IPS-18c (cell line): Measurements from ENCODE around the gene NF1.
"Not testable (repeated sequence)": the region's sequence is repeated elsewhere in the genome, so short reads cannot be mapped to it uniquely, and the experiment has no call there.

Experiments used
- H3K4me3 ChIP-seq: 2 replicates; pipeline ENCODE4 v1.7.0; 2013; ENCODE audit warnings: low read depth, mild to moderate bottlenecking, low read length, moderate library complexity; ENCODE audit not compliant: insufficient read depth
- H3K9me3 ChIP-seq: one replicate; pipeline ENCODE4 v1.6.1; 2013; ENCODE audit warnings: mild to moderate bottlenecking, low read length, moderate library complexity; ENCODE audit not compliant: control insufficient read depth, insufficient read depth

The NF1 gene

DNA sequence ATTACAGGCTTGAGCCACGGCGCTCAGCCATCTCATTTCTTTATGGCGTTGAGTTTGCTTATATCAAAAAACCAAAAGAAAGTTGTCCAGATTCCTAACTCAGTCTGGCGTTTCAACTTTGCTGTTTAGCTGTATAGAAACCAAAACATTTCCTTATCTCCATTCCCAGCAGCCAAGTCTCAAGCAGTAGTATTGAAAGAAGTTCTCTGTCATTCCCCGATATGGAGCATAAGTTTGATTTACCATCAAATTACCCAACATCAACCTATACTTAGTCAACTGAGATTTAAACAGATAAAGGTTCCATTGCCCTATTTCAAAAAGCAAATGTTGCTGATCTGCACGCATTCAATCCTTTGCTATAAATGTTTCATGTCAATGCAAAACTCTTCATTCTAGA lies 269.2 kb downstream of the NF1 start:
- Histone ChIP-seq H3K9me3 (no peaks in the 10 kb centered on the region), H3K4me3 (no peak overlapping the region)

DNA sequence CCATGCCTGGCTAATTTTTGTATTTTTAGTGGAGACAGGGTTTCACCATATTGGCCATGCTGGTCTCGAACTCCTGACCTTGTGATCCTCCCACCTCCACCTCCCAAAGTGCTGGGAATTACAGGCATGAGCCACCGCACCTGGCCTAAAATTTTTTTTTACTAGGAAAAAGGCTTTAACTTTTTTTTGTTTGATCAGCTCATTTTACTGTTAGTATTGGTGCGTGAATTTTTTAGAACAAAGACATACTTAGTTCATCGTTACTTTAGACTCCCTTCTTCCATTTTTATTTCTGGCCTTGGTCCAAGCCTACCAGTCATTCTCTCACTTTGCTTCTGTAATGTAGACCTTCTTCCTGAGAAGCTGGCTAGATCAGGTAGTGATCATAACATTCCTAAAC lies 271.3 kb downstream of the NF1 start:
- Histone ChIP-seq H3K9me3 (no peaks in the 10 kb centered on the region), H3K4me3 (no peak overlapping the region)

DNA sequence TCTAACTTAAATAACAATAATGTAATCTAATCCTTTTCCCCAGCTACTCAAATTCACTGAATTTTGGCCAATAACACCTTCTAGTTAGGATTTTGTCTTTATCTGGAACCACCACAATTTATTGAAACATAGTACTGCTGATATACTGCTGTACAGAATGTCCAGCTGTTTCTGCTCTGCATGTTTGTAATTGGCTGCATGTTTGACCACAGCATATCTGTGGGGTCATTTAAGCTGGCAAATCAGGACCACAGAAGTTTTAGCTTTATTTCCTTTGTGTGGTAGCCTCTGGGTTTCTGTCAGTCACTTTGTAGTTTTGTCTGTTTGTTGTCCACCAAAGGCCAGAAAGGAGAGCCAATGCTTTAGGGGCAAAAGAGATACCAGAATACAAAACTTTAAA lies 274.5 kb downstream of the NF1 start:
- H3K9me3 ChIP-seq = no peaks in the 10 kb centered on the region
- no peak overlapping the region for H3K4me3 ChIP-seq

DNA sequence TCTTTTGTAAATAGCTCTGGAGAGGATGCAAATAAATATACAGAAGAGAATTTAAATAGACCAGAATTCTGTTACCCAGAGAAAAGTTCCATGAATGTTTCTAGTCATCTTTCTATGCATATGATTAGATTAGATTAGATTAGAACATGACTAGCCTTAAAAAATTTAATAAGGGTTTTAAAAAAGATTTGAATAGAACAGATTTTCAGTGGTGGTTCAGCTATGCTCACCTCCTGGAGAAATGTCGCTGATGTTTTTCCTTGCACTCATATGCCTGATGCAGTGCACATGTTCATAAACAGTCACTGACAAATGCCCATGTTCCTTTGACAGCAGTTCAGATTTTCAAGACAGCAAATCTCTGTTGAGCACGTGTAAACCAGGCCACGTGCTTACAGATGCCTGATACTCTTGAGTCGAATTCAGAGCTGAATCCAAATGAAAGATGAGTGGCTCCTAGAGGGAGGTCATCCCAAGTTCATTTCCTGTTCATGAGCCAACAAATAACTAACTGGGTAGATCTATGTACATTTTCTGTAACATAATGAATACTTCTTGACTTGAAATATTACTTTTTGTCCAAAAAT lies 276.8 kb downstream of the NF1 start:
- no peaks in the 10 kb centered on the region for H3K9me3 ChIP-seq
- no peak overlapping the region for H3K4me3 ChIP-seq

DNA sequence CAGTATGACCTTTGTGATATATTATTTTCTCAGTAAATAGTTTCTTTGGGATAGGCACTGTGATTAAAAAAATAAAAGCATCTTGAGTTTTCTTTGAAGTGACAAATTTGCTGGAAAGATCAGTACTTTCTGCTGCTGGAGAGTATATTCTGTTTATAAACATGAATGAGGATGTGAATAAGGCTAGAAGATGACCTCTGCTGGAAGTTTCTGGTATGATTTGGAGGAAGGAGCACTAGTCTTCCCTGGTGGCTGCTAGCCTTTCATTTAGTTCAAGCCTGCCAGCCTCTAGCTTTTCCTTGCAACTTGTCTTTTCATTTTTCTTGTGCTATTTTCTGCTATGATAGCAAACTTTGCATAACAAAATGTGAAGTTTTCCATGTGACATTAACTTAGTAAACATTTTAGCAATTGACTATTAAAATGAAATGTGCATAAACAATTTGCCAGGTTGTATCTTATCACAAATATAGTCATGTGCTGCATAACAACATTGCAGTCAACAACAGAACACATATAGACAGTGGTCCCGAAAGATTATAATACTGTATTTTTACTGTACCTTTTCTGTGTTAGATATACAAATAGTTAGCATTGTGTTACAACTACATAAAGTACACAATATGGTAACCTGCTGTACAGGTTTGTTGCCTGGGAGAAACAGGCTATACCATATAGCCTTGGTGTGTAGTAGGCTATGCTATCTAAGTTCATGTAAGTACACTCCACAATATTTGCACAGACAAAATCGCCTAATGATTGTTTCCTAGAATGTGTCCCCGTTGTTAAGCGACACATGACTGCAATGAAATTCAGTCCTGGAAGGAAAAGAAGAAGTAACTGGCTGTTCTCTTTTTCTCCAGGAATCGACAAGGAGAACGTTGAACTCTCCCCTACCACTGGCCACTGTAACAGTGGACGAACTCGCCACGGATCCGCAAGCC lies 278.6 kb downstream of the NF1 start:
- Histone ChIP-seq H3K9me3 (no peaks in the 10 kb centered on the region), H3K4me3 (no peak overlapping the region)

DNA sequence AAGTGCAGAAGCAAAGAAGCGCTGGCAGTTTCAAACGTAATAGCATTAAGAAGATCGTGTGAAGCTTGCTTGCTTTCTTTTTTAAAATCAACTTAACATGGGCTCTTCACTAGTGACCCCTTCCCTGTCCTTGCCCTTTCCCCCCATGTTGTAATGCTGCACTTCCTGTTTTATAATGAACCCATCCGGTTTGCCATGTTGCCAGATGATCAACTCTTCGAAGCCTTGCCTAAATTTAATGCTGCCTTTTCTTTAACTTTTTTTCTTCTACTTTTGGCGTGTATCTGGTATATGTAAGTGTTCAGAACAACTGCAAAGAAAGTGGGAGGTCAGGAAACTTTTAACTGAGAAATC lies 279.3 kb downstream of the NF1 start:
- no peaks in the 10 kb centered on the region for H3K9me3 ChIP-seq
- H3K4me3 ChIP-seq = no peak overlapping the region

DNA sequence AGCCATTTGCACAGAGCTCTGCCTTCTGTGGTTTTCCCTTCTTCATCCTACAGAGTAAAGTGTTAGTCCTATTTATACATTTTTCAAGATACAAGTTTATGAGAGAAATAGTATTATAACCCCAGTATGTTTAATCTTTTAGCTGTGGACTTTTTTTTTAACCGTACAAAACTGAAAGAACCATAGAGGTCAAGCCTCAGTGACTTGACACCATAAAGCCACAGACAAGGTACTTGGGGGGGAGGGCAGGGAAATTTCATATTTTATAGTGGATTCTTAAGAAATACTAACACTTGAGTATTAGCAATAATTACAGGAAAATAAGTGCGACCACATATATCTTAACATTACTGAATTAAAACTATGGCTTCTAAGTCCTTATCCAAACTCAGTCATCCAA lies 279.7 kb downstream of the NF1 start:
- Histone ChIP-seq H3K9me3 (no peaks in the 10 kb centered on the region), H3K4me3 (no peak overlapping the region)

DNA sequence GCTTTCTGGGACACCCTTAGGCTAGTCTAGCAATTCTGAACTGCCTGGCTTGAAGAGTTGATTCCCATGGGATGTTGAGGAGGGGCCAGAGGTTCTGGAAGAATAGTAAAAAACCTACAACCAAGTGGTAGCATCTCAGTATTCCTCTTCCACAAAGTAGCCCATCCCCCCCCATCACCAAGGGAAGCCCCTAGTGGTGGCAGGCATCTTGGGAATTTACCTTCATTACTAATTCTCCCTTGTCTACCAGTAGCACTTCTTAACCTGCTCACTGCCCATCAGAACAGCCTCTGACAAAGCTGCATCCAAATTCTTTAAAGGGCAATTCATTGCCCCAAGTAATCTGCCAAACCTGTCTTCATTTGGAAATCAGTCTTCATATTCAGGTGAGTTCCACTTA lies 283.9 kb downstream of the NF1 start:
- H3K9me3 ChIP-seq = no peaks in the 10 kb centered on the region
- no peak overlapping the region for H3K4me3 ChIP-seq

DNA sequence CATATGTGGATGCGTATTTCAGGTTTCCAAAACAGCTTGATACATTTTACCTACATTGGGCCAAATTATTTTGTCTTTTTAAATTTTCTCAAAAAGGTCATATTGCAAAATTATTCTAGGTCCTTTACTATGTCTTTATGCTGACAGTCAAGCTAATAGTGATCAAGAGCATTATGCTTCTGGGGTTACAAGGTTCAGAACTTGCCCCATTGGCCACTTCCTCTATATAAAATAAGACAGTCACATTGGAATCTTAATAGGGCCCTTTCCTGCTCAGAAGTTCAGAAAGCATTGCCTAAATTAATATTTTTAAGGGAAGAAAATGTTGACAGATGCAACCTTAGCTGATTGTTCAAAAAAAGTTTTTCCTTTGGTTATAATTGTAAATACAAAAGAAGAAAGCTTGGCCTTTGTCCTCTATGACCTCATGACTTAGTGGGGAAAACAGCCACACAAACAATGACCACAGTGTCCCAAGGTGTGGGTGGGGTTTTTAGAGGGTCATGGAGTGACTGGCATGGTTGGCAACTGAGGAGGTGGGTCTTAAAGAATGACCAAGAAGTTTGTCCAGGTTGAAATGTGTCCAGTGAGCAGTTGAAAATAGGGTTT lies 284.9 kb downstream of the NF1 start:
- no peak overlapping the region for H3K4me3 ChIP-seq
- no peaks in the 10 kb centered on the region for H3K9me3 ChIP-seq

DNA sequence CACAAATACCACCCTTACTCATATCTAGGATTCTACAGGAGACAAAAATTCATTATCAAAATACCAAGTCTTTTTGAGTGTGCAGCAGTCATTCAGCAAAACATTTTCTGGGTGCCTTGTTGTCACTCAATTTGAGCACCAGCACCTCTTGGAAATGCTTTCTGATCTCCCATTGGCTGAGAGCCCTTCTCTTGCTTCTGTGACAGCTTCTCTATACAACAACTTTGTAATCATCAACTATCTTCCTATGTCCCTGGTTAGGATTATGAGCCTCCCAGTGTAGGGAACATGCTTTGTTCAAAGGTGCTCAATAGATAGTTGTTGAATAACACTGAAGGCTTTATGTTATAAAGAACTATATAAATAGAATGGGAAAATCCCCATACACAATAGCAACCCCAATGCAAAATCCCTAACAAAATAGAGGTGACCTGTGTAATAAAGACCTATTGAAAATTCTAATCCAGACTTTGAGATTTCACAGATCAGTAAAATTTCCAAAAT lies 286.4 kb downstream of the NF1 start:
- Histone ChIP-seq H3K4me3 (no peak overlapping the region), H3K9me3 (no peaks in the 10 kb centered on the region)

DNA sequence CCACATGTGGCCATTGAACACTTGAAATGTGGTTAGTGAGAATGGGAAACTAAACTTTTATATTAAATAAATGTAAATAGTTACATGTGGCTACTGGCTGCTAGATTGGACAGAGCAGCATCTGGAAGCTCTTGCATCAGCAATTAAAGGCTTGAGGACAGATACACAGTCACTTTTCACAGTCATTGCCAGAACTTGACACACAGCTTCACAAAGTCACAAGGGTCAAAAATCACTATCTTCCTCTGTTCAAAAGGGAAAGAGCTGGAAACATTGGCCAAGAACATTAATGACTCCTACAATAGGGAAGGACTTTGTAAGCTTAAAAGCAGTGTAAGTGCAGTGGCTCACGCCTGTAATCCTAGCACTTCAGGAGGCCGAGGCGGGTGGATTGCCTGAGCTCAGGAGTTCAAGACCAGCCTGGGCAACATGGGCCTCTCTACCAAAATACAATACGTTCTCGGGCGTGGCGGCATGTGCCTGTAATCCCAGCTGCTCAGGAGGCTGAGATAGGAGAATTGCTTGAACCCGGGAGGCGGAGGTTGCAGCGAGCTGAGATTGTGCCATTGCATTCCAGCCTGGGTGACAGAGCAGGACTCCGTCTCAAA lies 288.0 kb downstream of the NF1 start:
- not testable (repeated sequence) for H3K9me3 ChIP-seq, H3K4me3 ChIP-seq

DNA sequence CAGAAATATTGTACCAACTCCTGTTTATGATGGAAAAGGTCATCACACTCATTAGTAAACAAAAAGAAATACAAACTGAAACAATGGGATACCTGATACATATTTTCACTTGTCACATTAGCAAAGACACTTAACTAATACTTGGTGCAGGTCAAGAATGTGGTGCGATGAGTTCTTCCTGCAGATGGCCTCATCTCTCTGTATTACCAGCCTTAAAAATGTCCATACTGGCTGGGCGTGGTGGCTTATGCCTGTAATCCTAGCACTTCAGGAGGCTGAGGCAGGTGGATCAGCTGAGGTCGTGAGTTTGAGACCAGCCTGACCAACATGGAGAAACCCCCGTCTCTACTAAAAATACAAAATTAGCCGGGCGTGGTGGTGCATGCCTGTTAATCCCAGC lies 288.7 kb downstream of the NF1 start:
- not testable (repeated sequence) for H3K9me3 ChIP-seq, H3K4me3 ChIP-seq

DNA sequence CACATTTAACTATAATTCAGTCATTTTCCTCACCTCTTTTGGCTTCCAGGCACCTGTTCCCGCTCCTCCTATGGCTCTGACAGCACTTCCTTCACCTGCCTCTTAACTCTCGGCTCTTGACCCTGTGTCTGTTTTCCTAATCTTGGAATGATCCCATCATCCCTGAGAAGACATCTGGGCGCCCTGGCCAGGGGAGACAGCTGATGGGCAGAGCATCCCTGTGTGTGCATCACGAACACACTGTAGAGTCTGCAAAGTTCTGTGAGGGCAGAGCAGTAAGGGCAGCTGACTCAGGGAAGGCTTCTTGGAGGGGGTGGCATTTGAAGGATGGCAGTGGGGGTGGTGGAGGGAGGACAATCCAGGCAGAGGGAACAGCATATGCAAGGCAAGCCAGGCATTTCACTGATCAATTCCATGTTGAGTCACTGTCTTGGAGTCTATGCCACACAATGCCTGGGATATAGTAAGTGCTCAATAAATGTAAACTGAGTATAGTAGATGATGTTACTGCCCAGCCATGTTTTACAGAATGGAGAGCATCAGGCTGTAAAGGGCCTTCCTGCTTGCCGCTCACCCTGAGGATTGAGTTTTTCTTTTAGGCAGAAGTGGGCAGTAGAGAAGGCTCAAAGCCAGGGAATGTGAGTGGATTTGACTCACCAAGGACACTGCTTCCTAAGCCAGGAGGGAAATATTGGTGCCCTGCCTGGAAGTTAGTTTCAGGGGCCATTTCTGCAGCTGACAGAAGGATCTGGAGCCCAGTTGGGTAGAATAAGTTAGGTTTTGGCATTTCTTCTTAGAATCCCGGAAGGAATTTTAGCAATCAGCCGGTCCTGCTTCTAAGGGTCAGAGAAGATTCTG lies 290.9 kb downstream of the NF1 start:
- Histone ChIP-seq H3K4me3 (no peak overlapping the region), H3K9me3 (no peaks in the 10 kb centered on the region)

DNA sequence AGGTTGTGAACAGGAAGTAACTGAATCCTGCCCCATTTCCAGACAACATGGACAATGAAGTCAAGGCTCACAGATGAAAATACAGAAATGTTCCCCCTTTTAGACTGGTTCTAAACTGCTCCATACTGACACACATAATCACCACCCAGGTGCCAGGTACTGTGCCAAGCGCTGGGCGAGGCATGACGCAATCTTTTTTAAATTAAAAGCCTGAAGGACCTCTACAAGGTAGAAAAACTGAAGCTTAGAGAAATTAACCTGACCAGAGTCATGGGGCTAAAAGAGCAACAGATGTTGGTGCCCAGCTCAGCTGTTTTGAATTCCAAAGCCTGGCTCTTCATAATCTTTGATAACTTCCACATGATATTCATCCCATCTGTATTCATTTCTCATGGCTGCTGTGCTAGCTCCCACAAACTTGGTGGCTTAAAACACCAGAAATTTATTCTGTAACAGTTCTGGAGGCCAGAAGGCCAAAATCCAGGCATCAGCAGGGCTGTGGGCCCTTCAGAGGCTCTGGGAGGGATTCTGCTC lies 291.8 kb downstream of the NF1 start:
- no peaks in the 10 kb centered on the region for H3K9me3 ChIP-seq

DNA sequence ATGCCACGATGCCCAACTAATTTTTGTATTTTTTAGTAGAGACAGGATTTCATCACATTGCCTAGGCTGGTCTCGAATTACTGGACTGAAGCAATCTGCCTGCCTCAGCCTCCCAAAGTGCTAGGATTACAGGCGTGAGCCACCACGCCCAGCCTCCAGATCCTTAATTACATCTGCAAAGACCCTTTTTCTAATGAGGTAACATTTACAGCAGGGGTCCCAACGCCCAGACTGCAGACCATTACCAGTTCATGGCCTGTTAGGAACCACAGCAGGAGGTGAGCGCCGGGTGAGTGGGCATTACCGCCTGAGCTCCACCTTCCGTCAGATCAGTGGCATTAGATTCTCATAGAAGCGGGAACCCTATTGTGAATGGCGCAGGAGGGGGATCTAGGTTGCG lies 292.7 kb downstream of the NF1 start:
- H3K9me3 ChIP-seq = no peaks in the 10 kb centered on the region

More for the DNA sequence above, 291.8 kb downstream of the NF1 start:
- no peak overlapping the region for H3K4me3 ChIP-seq

DNA sequence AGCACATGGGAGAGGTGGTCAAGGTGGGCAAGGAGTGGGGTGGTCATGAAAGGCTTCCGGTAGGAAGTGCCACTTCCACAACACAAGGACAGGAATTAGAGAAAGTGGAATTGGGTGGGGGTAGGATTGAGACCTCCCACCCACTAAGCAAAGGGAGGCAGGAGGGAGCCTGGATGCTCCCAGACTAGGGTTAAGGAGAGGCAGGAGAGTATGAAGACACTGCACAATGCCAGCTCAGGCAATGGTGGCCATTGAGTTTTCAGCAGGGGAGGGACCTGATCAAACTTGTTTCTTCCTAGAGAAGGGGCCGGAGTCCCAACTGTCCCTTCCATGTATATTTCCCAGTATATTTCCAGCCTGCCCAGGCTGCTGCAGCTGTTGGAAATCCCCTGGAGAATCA lies 293.6 kb downstream of the NF1 start:
- Histone ChIP-seq H3K9me3 (no peaks in the 10 kb centered on the region), H3K4me3 (no peak overlapping the region)

More for the DNA sequence above, 292.7 kb downstream of the NF1 start:
- no peak overlapping the region for H3K4me3 ChIP-seq
